ENCODE results near the gene MIPEP. TPM values are rescaled to one million over a fixed set of nuclear protein-coding genes. Genes with fewer than 3 reads are reported as not detected.

MIPEP gene
- total RNA-seq, 1 donor from 2014 or later, result 13.0 TPM

GRCh38 chr13:23877286-23877685 lies 11.9 kb downstream of the MIPEP start:
- Histone ChIP-seq H3K27ac (ENCODE audit: low read depth, low read length) (no peak overlapping the region), H2AFZ (ENCODE audit: low read depth, low read length) (no peak overlapping the region), H3K27me3 (ENCODE audit: insufficient read depth, low read length) (no peaks in the 10 kb centered on the region), H3K36me3 (ENCODE audit: insufficient read depth, low read length) (peaks cover 15% of the 10 kb centered on the region), H3K4me3 (ENCODE audit: insufficient read depth, low read depth, low read length) (no peak overlapping the region), H3K4me1 (ENCODE audit: insufficient read depth, low read length) (no peaks in the 10 kb centered on the region), H3K9me3 (ENCODE audit: insufficient read depth, low read depth, low read length) (no peaks in the 10 kb centered on the region), H4K20me1 (ENCODE audit: insufficient read depth, low read length) (no peaks in the 10 kb centered on the region), H3K9ac (ENCODE audit: low read length) (no peak overlapping the region), H3K4me2 (ENCODE audit: low read length) (no peak overlapping the region), H3K79me2 (ENCODE audit: insufficient read depth, low read length) (no peaks in the 10 kb centered on the region)
- Mint-ChIP-seq H3K36me3 (ENCODE audit: low read depth, unreplicated experiment) (peaks cover 9% of the 10 kb centered on the region), H3K9me3 (ENCODE audit: unreplicated experiment) (no peaks in the 10 kb centered on the region), H3K4me1 (ENCODE audit: low read depth, unreplicated experiment) (no peaks in the 10 kb centered on the region), H3K4me3 (ENCODE audit: unreplicated experiment) (no peak overlapping the region), H3K27me3 (ENCODE audit: low read depth, unreplicated experiment) (no peaks in the 10 kb centered on the region), H3K27ac (ENCODE audit: unreplicated experiment) (no peak overlapping the region)
- TF ChIP-seq CTCF (IDR thresholded peaks at IDR 0.05; ENCODE audit: insufficient read depth, low read depth, low read length) (no peak), EZH2 (IDR thresholded peaks at IDR 0.05; ENCODE audit: insufficient read depth, low read length) (no peak)
- DNase-seq (ENCODE audit: low read depth), result no peak
- FAIRE-seq, result no peak

- Mint-ChIP-seq H3K36me3 (ENCODE audit: low read depth, unreplicated experiment) (peaks cover 9% of the 10 kb centered on the region), H3K4me1 (ENCODE audit: low read depth, unreplicated experiment) (no peaks in the 10 kb centered on the region), H3K4me3 (ENCODE audit: unreplicated experiment) (no peak overlapping the region), H3K9me3 (ENCODE audit: unreplicated experiment) (no peaks in the 10 kb centered on the region), H3K27ac (ENCODE audit: unreplicated experiment) (no peak overlapping the region), H3K27me3 (ENCODE audit: low read depth, unreplicated experiment) (no peaks in the 10 kb centered on the region)
- Histone ChIP-seq H3K27me3 (ENCODE audit: insufficient read depth, low read length) (no peaks in the 10 kb centered on the region), H3K27ac (ENCODE audit: low read depth, low read length) (no peak overlapping the region), H3K4me2 (ENCODE audit: low read length) (no peak overlapping the region), H3K9ac (ENCODE audit: low read length) (no peak overlapping the region), H2AFZ (ENCODE audit: low read depth, low read length) (no peak overlapping the region), H4K20me1 (ENCODE audit: insufficient read depth, low read length) (no peaks in the 10 kb centered on the region), H3K4me1 (ENCODE audit: insufficient read depth, low read length) (no peaks in the 10 kb centered on the region), H3K9me3 (ENCODE audit: insufficient read depth, low read depth, low read length) (no peaks in the 10 kb centered on the region), H3K36me3 (ENCODE audit: insufficient read depth, low read length) (peaks cover 15% of the 10 kb centered on the region), H3K79me2 (ENCODE audit: insufficient read depth, low read length) (no peaks in the 10 kb centered on the region), H3K4me3 (ENCODE audit: insufficient read depth, low read depth, low read length) (no peak overlapping the region)
- peak; percentile 35 for TF ChIP-seq CTCF (IDR thresholded peaks at IDR 0.05; ENCODE audit: insufficient read depth, low read depth, low read length)
- no peak for TF ChIP-seq EZH2 (IDR thresholded peaks at IDR 0.05; ENCODE audit: insufficient read depth, low read length)
- FAIRE-seq (no peak), DNase-seq (ENCODE audit: low read depth) (no peak)
Measured at GRCh38 chr13:23876265-23876664, 12.9 kb downstream of the MIPEP start.

- H3K4me3 Mint-ChIP-seq (ENCODE audit: unreplicated experiment), result no peak overlapping the region
- TF ChIP-seq EZH2 (IDR thresholded peaks at IDR 0.05; ENCODE audit: insufficient read depth, low read length) (no peak), CTCF (IDR thresholded peaks at IDR 0.05; ENCODE audit: insufficient read depth, low read depth, low read length) (peak; percentile 51)
- no peaks in the 10 kb centered on the region for H3K27me3 ChIP-seq (ENCODE audit: insufficient read depth, low read length)
- H3K4me2 ChIP-seq (ENCODE audit: low read length), result no peak overlapping the region
- no peak overlapping the region for H2AFZ ChIP-seq (ENCODE audit: low read depth, low read length)
- H3K9me3 Mint-ChIP-seq (ENCODE audit: unreplicated experiment), result no peaks in the 10 kb centered on the region
- FAIRE-seq, result no peak
- H3K27me3 Mint-ChIP-seq (ENCODE audit: low read depth, unreplicated experiment), result no peaks in the 10 kb centered on the region
- H4K20me1 ChIP-seq (ENCODE audit: insufficient read depth, low read length), result no peaks in the 10 kb centered on the region
- no peak overlapping the region for H3K9ac ChIP-seq (ENCODE audit: low read length)
- H3K9me3 ChIP-seq (ENCODE audit: insufficient read depth, low read depth, low read length), result no peaks in the 10 kb centered on the region
- H3K4me3 ChIP-seq (ENCODE audit: insufficient read depth, low read depth, low read length), result no peak overlapping the region
- H3K36me3 ChIP-seq (ENCODE audit: insufficient read depth, low read length), result peaks cover 6% of the 10 kb centered on the region
- no peaks in the 10 kb centered on the region for H3K79me2 ChIP-seq (ENCODE audit: insufficient read depth, low read length)
- DNase-seq (ENCODE audit: low read depth), result peak; percentile 30
- H3K4me1 Mint-ChIP-seq (ENCODE audit: low read depth, unreplicated experiment), result no peaks in the 10 kb centered on the region
- no peak overlapping the region for H3K27ac ChIP-seq (ENCODE audit: low read depth, low read length)
- no peaks in the 10 kb centered on the region for H3K36me3 Mint-ChIP-seq (ENCODE audit: low read depth, unreplicated experiment)
- no peak overlapping the region for H3K27ac Mint-ChIP-seq (ENCODE audit: unreplicated experiment)
- peaks cover 6% of the 10 kb centered on the region for H3K4me1 ChIP-seq (ENCODE audit: insufficient read depth, low read length)
Measured at GRCh38 chr13:23871616-23872220, 17.5 kb downstream of the MIPEP start.
